NCI-H446 treated with DMSO at 0.1 percent for 48 hours (cell line): ENCODE data around the gene DLL1.

Experiments used
- DNase-seq: peaks from one replicate; lab custom pipeline; 2025; lab: John Stamatoyannopoulos, UW

Gene DLL1

GRCh38 chr6:170294813-170295509 is 4.1 kb upstream of the DLL1 start:
- no peak for DNase-seq

DNA sequence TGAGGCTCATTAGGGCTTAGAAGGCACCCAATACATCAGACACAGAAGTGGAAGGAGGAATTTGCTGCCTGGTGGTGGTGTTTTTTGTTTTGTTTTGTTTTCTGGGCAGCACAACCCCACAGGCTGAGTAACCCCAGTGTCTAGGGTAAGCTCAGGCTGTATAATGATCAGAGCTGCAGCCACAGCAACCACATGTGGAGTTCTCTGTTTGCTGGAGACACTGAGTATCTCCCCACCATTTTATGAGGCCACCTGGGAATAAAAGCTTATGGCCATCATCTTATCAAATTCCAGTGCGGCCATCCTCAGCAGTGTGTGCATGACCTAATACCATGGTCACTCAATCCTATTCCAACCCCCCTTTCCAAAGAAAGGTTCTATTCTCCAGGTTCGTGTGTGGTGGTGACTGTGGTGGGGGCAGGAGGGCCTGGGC is 3.4 kb upstream of the DLL1 start:
- no peak for DNase-seq

- no peak for DNase-seq
Measured at GRCh38 chr6:170293341-170294231, 2.7 kb upstream of the DLL1 start.

GRCh38 chr6:170292407-170293158 is 1.7 kb upstream of the DLL1 start:
- DNase-seq: no peak

- DNase-seq: no peak
Measured at GRCh38 chr6:170292111-170292406, 1.2 kb upstream of the DLL1 start.

DNA sequence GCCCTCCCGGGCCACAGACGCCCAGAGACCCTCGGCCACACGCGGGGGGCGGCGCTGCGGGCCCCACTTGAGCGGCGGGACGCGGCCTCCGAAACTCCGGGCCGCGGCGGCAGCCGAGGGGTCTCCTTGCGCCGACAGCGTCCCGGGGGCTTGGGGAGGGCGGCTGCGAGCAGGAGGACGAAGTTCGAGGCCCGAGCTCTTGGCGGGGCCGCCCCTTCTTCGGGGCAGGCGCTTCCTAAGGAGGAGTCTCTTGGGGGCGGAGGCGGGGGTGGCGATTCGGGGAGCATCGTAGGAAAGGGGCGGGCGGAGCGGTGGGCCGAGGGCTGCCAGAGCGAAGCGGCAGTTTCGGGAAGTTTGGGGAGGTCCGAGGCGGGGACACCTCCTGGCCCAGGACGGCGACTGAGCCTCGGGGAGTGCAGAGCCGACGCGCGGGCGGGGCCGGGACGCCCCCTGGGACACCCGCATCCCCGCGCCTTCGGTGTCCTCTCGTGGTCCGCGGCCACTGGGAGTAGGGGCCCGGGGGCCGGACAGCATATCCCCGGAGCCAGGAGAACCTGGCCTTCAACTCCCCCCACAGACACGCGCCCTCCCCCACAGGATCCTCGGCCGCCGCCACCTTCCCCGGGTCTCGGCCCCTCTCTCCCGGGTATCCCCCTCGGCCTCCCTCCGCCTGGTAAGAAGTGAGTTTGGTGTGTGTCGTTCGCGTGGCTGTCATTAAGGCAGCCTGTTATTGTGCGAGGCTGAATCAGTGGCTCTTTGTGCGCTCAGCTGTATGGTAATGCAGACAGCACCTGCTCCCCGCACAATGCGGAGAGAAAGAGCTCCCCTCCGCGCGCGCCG is 613 bp upstream of the DLL1 start:
- no peak for DNase-seq

DNA sequence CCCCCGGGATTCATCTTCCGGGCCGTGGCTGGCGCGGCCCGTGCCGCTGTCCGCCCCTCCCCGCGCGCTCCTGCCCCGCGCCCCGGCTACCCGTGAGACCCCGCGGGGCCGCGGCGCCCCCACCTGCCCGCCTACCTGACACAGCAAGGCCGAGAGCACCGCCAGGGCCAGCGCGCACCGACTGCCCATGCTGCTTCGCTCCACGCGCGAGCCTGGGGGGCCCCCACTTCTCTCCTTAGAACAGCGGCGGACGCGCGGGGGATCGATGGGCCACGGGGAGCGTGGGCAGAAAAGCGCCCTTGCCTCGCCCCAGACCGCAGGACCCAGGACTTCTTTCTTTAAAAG is 955 bp downstream of the DLL1 start:
- no peak for DNase-seq

- DNase-seq: no peak
Measured at GRCh38 chr6:170289180-170289931, 1.5 kb downstream of the DLL1 start.

DNA sequence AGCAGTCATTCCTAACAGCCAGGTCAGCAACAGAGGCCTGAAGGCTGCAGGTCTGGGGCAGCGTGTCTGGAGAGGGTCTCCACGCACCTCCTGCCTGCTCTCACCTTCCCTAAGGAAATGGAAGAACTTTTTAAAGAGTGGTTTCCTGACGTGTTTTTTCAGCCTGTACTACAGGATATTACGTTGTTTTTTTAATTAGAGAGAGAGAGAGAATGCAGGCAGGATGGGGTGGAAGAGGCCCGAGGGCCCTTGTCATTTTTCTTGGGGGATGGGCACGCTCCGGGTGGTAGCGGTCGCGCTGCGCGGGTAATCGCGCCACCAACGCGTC is 2.1 kb downstream of the DLL1 start:
- no peak for DNase-seq

DNA sequence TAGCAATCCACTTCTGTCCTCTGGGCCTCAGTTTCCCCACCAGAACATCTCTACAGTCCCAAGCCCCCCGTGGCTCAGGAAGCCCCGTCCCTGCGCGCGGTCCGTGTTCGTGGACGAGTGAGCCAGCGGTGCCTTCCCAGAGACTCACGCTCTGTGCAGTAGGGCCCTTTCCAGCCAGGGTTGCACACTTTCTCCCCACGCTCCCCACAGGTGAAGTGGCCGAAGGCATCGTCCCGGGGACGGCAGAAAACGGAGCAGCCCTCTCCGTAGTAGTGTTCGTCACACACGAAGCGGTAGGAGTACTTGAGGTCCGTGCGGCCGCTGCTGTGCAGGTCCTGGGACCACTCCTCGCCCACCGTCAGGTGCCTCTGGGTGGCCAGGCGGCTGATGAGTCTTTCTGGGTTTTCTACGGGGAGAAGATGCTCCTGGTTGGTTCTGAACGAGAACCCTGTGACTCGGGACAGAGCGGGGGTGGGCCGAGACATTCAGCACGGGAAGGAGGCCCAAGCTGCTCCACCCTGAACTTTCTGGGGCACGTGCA is 2.7 kb downstream of the DLL1 start:
- no peak for DNase-seq

DNA sequence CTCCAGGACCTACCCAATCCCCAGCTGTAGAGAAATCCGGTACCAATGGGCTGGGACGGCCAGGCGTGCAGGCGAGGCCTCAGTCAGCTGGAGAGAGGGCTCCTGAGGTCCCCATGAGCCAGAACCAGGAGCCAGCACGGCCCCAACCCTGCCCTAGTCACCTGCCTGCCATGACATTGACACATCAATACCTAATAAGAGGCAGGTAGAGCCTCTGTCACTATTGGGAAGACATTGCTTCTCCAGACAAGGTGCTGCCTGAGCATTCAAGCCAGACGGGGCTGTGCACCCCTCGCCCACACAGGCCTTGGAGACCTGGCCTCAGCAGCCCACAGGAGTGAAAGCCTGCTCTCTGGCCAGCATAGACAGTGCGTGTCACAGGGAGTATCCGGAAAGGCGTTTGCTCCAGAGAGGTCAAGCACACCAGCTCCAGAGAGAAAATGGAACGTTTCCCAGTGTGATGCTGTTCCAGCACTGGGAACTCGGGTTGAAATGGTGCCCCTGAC is 3.5 kb downstream of the DLL1 start:
- DNase-seq: no peak

DNA sequence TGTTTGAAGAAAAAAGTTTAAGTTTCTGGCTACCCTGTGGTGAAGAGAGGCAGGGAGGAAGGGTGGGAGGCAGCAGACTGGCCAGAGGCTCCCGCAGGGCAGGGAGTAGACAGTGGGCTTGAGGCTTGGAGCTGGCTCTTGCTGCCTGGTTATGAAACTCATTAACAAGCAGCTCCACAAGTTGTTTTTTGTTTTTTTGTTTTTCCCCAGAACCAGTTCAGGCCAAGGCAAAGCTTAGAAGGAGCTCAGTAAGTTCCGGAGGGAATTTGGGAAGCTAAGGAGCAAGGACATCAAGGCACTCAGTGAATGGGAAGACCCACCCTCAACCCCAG is 4.0 kb downstream of the DLL1 start:
- DNase-seq: no peak

DNA sequence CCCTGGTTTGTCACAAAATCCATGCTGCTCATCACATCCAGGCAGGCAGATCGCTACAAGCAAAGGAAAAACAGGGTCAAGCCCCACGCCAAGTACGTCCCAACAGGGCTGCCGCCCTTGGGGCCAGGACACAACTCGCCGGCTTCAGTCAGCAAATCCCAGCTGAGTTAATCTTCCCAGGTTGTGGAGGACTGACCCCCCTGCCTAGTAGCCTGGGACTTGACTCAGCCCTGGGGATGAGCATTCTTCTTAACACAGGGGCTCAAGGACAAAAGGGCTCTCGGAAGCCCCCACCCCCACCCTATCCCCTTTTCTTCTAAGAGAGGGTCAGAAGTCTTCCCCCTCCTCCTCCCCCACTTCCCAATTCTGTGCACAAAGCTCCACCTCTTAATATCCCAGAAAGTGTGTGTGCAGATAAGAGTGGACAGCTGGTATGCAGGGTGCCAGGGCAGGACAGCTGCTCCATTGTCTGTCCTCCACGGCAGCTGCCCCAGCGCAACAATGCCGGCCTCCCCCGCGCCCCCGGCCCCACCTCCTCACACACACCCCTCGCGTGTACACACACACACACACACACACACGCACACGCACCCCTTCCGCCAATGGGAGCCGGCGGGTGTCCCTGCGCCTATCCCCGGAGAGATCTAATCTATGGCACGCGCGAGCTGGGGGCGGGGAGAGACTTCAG is 4.5 kb downstream of the DLL1 start:
- no peak for DNase-seq

- no peak for DNase-seq
Measured at GRCh38 chr6:170285482-170285881, 5.4 kb downstream of the DLL1 start.

DNA sequence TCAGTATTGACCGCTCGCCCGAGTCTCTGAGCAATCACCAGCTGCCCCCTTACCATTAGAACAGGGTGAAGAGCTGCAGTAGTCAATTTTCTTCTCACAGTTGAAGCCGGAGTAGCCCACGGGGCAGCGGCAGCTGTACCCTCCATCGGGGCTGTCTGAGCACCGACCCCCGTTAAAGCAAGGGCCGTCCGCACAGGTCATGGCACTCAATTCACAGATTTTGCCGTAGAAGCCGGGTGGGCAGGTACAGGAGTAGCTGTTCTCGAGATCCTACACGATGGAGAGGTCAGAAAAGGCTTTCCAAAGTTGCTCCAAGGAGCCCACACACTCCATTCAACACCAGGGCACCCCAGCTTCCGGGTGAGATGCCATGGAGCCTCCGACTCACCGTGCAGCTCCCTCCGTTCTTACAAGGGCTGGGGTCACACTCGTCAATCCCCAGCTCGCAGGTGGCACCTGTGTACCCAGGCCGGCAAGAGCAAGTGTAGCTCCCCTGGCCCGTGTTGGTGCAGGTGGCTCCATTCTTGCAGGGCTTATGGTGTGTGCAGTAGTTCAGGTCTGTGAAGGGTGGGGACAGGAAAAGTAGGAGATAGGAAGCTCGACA is 5.9 kb downstream of the DLL1 start:
- DNase-seq: no peak

GRCh38 chr6:170284126-170284773 is 6.6 kb downstream of the DLL1 start:
- no peak for DNase-seq

DNA sequence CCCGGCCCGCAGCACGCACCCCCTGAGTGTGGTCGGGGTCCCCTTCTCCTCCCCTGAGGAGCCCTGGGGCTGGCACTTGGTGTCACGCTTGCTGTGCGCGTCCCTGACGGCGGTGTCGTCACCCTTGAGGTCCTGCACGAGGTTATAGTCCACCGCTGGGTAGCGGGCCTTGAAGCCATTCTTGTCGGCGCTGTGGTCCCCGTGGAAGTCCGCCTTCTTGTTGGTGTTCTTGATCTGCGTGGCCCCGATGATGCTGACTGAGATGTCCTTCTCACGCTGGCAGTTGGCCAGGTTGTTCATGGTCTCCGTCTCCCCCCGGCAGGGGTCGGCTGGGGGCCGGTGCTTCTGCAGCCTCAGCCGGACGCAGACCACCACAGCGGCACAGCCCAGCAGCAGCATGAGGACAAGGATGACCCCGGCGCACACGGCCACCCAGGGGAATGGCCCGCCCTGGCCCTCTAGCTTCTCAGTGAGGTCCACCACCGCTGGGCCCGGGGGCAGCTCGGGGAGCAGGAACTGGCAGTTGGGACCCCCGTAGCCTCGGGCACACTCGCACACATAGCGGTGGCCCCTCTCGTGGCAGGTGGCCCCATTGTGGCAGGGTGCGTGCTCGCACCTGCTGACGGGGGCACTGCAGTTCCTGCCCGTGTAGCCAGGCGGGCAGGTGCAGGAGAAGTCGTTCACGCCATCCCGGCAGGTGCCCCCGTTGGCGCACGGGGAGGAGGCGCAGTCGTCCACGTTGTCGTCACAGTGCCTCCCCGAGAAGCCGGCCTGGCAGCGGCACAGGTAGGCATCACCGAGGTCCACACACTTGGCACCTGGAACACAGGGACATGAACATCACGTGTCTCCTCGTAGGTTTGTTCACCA is 7.4 kb downstream of the DLL1 start:
- DNase-seq: no peak

GRCh38 chr6:170282512-170283158 is 8.2 kb downstream of the DLL1 start:
- DNase-seq: no peak
